GM23338 (cell line): ENCODE results near the gene QKI. TPM values are rescaled to one million over a fixed set of nuclear protein-coding genes. Genes with fewer than 3 reads are reported as not detected.
A peak's percentile ranks its signal among the peaks of the same experiment; 100 is the strongest.

Experiments used
- ATAC-seq: fragments of 200-7000 bp; cut with Tn5 transposase; 3 replicates; pipeline ENCODE4 v1.9.1; 2020
- DNase-seq: peaks from one replicate; pipeline ENCODE4 v3.0.0-alpha.2; 2015; ENCODE audit warnings: low spot score
- H2AFZ ChIP-seq: fragments of 200-600 bp; sonication (generic); 2 replicates; pipeline ENCODE4 v1.8.0; 2016; ENCODE audit warnings: antibody characterized with exemption, mild to moderate bottlenecking, moderate library complexity
- H3F3A ChIP-seq: fragments of 200-600 bp; sonication (generic); replicated peaks from 2 replicates; pipeline ENCODE4 v1.8.0; 2017; ENCODE audit warnings: antibody characterized with exemption, mixed run types, low read depth
- H3K27ac ChIP-seq: fragments of 200-600 bp; sonication (generic); 2 replicates; pipeline ENCODE4 v1.6.1; 2016; ENCODE audit warnings: low read depth
- H3K27me3 ChIP-seq: fragments of 200-600 bp; sonication (generic); 2 replicates; pipeline ENCODE4 v1.8.0; 2016; ENCODE audit warnings: mild to moderate bottlenecking, mixed run types, moderate library complexity; ENCODE audit not compliant: insufficient read depth
- H3K36me3 ChIP-seq: fragments of 200-600 bp; sonication (generic); 2 replicates; pipeline ENCODE4 v1.8.0; 2016; ENCODE audit warnings: mild to moderate bottlenecking; ENCODE audit not compliant: insufficient read depth
- H3K4me1 ChIP-seq: fragments of 200-600 bp; sonication (generic); 2 replicates; pipeline ENCODE4 v1.8.0; 2016; ENCODE audit warnings: mild to moderate bottlenecking, moderate library complexity; ENCODE audit not compliant: insufficient read depth
- H3K4me2 ChIP-seq: fragments of 200-600 bp; sonication (generic); 2 replicates; pipeline ENCODE4 v1.7.1; 2017; ENCODE audit warnings: mixed run types
- H3K4me3 ChIP-seq: fragments of 200-600 bp; sonication (generic); 2 replicates; pipeline ENCODE4 v1.6.1; 2016; ENCODE audit warnings: mixed run types
- H3K79me2 ChIP-seq: fragments of 200-600 bp; sonication (generic); replicated peaks from 2 replicates; pipeline ENCODE4 v1.8.0; 2017; ENCODE audit warnings: mild to moderate bottlenecking; ENCODE audit not compliant: insufficient read depth
- H3K9me2 ChIP-seq: fragments of 200-600 bp; sonication (generic); 2 replicates; pipeline ENCODE4 v1.8.0; 2017; ENCODE audit not compliant: insufficient read depth
- H4K20me1 ChIP-seq: fragments of 200-600 bp; sonication (generic); replicated peaks from 2 replicates; pipeline ENCODE4 v1.8.0; 2017; ENCODE audit warnings: mild to moderate bottlenecking; ENCODE audit not compliant: insufficient read depth
- H3K27ac Mint-ChIP-seq: 2 replicates; pipeline ENCODE4 v1.8.0; 2020; ENCODE audit warnings: inconsistent platforms, mild to moderate bottlenecking, moderate library complexity, mixed read lengths
- H3K27me3 Mint-ChIP-seq: 3 replicates; pipeline ENCODE4 v1.8.0; 2022; ENCODE audit warnings: low read depth, mild to moderate bottlenecking, moderate library complexity, mixed read lengths, inconsistent platforms; ENCODE audit not compliant: insufficient read depth, poor library complexity
- H3K36me3 Mint-ChIP-seq: 3 replicates; pipeline ENCODE4 v1.8.0; 2021; ENCODE audit warnings: low read depth, mild to moderate bottlenecking, inconsistent platforms, moderate library complexity, mixed read lengths
- H3K4me1 Mint-ChIP-seq: 3 replicates; pipeline ENCODE4 v1.8.0; 2020; ENCODE audit warnings: mild to moderate bottlenecking, inconsistent platforms, mixed read lengths
- H3K4me3 Mint-ChIP-seq: 3 replicates; pipeline ENCODE4 v1.8.0; 2021; ENCODE audit warnings: moderate library complexity, mild to moderate bottlenecking, inconsistent platforms, mixed read lengths
- H3K9me3 Mint-ChIP-seq: 3 replicates; pipeline ENCODE4 v1.8.0; 2020; ENCODE audit warnings: moderate library complexity, mild to moderate bottlenecking, inconsistent platforms, mixed read lengths
- CREB1 ChIP-seq: fragments of 250-450 bp; sonication (Bioruptor Pico); IDR thresholded peaks from 2 replicates; pipeline ENCODE4 v1.5.0; 2020; ENCODE audit warnings: low read depth, mild to moderate bottlenecking, moderate library complexity
- EZH2 ChIP-seq: fragments of 200-600 bp; sonication (generic); IDR thresholded peaks from one replicate; pipeline ENCODE4 v1.8.0; 2017; ENCODE audit warnings: antibody characterized with exemption, mild to moderate bottlenecking, low read depth; ENCODE audit not compliant: unreplicated experiment
- EZH2phosphoT487 ChIP-seq: fragments of 200-600 bp; sonication (generic); IDR thresholded peaks from one replicate; pipeline ENCODE4 v1.8.1; 2018; ENCODE audit warnings: antibody characterized with exemption; ENCODE audit not compliant: unreplicated experiment
- JUNB ChIP-seq: IDR thresholded peaks from one replicate; pipeline ENCODE4 v1.6.1; 2016; ENCODE audit warnings: antibody characterized with exemption; ENCODE audit not compliant: unreplicated experiment
- NANOG ChIP-seq: IDR thresholded peaks from 2 replicates; pipeline ENCODE4 v1.6.1; 2016; ENCODE audit warnings: antibody characterized with exemption, borderline replicate concordance
- POLR2AphosphoS5 ChIP-seq: IDR thresholded peaks from 2 replicates; pipeline ENCODE4 v1.6.1; 2016; ENCODE audit warnings: antibody characterized with exemption, low read depth
- STAT1 ChIP-seq: IDR thresholded peaks from one replicate; pipeline ENCODE4 v1.6.1; 2016; ENCODE audit warnings: antibody characterized with exemption; ENCODE audit not compliant: unreplicated experiment
- ZNF114 ChIP-seq: fragments of 250-450 bp; sonication (Bioruptor Pico); IDR thresholded peaks from 2 replicates; pipeline ENCODE4 v1.5.0; 2020; ENCODE audit warnings: mild to moderate bottlenecking, moderate library complexity
- ZNF331 ChIP-seq: fragments of 250-450 bp; sonication (Bioruptor Pico); IDR thresholded peaks from 2 replicates; pipeline ENCODE4 v1.5.0; 2020; ENCODE audit warnings: low read depth, mild to moderate bottlenecking, moderate library complexity
- polyA plus RNA-seq: library from polyadenylated mRNA; unstranded; fragments of >200 nt; fragmentation: Nextera tagmentation; extraction: Ambion mirVana; gene quantifications from 2 replicates; pipeline ENCODE4 v1.2.1, GENCODE V29; 2016
- total RNA-seq: library from RNA; depleted of rRNA; stranded (reverse); fragments of >200 nt; shearing (Covaris generic); gene quantifications from 2 replicates; pipeline ENCODE4 v1.2.3, GENCODE V29; 2014
- TF ChIP-seq, protein P1 (sequence below), 2 experiments: fragments of 200-600 bp in 1 of 2; sonication (generic) in 1 of 2; conservative IDR thresholded peaks; 2 replicates each; pipeline versions ENCODE4 v1.5.1 to v1.6.1; 2016 to 2017; ENCODE audit warnings: antibody characterized with exemption in 2 of 2, low read depth in 2 of 2, mild to moderate bottlenecking in 2 of 2, moderate library complexity in 1 of 2
- TF ChIP-seq, protein P2 (sequence below): fragments of 250-450 bp; sonication (Bioruptor Pico); IDR thresholded peaks from 2 replicates; pipeline ENCODE4 v1.5.0; 2020; ENCODE audit warnings: mild to moderate bottlenecking, moderate library complexity
- TF ChIP-seq, protein P3 (sequence below): IDR thresholded peaks from 2 replicates; pipeline ENCODE4 v1.6.1; 2016; ENCODE audit warnings: antibody characterized with exemption
- TF ChIP-seq, protein P4 (sequence below): IDR thresholded peaks from one replicate; pipeline ENCODE4 v1.6.1; 2018; ENCODE audit warnings: antibody characterized with exemption; ENCODE audit not compliant: unreplicated experiment

The QKI gene
- total and polyA plus RNA-seq, 2 experiments from 2014 or later, result 60.8 to 159 TPM

DNA sequence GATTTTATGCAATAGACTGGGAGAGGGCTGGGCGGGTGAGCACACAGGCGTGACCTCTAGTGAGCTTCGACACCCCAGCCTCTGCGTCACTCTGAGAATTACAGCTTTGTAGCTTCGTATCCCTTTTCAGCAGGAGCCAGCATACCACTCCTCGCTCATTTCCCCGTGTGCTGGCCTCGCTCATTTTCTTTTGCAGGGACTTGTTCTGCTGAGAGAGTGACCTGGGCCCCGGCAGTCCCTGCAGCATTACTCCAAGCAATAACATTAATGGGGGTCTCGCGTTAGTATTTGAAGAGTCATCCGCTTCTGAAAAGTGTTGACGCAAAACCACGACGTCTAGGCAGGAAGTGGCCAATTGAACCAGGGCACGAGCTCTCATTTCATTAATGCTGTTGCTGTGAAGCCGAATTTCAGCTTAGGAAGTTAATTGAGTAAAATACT lies 193.7 kb downstream of the QKI start:
- H3F3A ChIP-seq, result no peaks in the 10 kb centered on the region
- peaks cover 5% of the 10 kb centered on the region; the same call in 1 of the 2 replicates for H3K9me2 ChIP-seq
- H3K4me1 Mint-ChIP-seq, result peaks cover 14% of the 10 kb centered on the region
- no peak overlapping the region for H3K27ac Mint-ChIP-seq
- H3K4me3 ChIP-seq, result no peak overlapping the region
- H3K9me3 Mint-ChIP-seq, result no peaks in the 10 kb centered on the region
- DNase-seq, result no peak
- no peak overlapping the region for H3K4me3 Mint-ChIP-seq
- no peak overlapping the region for H3K27ac ChIP-seq
- H3K27me3 Mint-ChIP-seq, result peaks cover 1% of the 10 kb centered on the region
- H3K36me3 ChIP-seq, result no peaks in the 10 kb centered on the region
- H3K79me2 ChIP-seq, result no peaks in the 10 kb centered on the region
- H3K27me3 ChIP-seq, result no peaks in the 10 kb centered on the region
- H3K4me1 ChIP-seq, result no peaks in the 10 kb centered on the region
- TF ChIP-seq ZNF114 (no peak), STAT1 (no peak), NANOG (no peak), ZNF331 (no peak), EZH2phosphoT487 (no peak), EZH2 (no peak), JUNB (no peak), POLR2AphosphoS5 (no peak), CREB1 (no peak)
- TF ChIP-seq, protein P1, sequence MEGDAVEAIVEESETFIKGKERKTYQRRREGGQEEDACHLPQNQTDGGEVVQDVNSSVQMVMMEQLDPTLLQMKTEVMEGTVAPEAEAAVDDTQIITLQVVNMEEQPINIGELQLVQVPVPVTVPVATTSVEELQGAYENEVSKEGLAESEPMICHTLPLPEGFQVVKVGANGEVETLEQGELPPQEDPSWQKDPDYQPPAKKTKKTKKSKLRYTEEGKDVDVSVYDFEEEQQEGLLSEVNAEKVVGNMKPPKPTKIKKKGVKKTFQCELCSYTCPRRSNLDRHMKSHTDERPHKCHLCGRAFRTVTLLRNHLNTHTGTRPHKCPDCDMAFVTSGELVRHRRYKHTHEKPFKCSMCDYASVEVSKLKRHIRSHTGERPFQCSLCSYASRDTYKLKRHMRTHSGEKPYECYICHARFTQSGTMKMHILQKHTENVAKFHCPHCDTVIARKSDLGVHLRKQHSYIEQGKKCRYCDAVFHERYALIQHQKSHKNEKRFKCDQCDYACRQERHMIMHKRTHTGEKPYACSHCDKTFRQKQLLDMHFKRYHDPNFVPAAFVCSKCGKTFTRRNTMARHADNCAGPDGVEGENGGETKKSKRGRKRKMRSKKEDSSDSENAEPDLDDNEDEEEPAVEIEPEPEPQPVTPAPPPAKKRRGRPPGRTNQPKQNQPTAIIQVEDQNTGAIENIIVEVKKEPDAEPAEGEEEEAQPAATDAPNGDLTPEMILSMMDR (conservative IDR thresholded peaks at IDR 0.05; ENCODE audit: low read depth in 2 of 2), result no peak
- TF ChIP-seq, protein P2, sequence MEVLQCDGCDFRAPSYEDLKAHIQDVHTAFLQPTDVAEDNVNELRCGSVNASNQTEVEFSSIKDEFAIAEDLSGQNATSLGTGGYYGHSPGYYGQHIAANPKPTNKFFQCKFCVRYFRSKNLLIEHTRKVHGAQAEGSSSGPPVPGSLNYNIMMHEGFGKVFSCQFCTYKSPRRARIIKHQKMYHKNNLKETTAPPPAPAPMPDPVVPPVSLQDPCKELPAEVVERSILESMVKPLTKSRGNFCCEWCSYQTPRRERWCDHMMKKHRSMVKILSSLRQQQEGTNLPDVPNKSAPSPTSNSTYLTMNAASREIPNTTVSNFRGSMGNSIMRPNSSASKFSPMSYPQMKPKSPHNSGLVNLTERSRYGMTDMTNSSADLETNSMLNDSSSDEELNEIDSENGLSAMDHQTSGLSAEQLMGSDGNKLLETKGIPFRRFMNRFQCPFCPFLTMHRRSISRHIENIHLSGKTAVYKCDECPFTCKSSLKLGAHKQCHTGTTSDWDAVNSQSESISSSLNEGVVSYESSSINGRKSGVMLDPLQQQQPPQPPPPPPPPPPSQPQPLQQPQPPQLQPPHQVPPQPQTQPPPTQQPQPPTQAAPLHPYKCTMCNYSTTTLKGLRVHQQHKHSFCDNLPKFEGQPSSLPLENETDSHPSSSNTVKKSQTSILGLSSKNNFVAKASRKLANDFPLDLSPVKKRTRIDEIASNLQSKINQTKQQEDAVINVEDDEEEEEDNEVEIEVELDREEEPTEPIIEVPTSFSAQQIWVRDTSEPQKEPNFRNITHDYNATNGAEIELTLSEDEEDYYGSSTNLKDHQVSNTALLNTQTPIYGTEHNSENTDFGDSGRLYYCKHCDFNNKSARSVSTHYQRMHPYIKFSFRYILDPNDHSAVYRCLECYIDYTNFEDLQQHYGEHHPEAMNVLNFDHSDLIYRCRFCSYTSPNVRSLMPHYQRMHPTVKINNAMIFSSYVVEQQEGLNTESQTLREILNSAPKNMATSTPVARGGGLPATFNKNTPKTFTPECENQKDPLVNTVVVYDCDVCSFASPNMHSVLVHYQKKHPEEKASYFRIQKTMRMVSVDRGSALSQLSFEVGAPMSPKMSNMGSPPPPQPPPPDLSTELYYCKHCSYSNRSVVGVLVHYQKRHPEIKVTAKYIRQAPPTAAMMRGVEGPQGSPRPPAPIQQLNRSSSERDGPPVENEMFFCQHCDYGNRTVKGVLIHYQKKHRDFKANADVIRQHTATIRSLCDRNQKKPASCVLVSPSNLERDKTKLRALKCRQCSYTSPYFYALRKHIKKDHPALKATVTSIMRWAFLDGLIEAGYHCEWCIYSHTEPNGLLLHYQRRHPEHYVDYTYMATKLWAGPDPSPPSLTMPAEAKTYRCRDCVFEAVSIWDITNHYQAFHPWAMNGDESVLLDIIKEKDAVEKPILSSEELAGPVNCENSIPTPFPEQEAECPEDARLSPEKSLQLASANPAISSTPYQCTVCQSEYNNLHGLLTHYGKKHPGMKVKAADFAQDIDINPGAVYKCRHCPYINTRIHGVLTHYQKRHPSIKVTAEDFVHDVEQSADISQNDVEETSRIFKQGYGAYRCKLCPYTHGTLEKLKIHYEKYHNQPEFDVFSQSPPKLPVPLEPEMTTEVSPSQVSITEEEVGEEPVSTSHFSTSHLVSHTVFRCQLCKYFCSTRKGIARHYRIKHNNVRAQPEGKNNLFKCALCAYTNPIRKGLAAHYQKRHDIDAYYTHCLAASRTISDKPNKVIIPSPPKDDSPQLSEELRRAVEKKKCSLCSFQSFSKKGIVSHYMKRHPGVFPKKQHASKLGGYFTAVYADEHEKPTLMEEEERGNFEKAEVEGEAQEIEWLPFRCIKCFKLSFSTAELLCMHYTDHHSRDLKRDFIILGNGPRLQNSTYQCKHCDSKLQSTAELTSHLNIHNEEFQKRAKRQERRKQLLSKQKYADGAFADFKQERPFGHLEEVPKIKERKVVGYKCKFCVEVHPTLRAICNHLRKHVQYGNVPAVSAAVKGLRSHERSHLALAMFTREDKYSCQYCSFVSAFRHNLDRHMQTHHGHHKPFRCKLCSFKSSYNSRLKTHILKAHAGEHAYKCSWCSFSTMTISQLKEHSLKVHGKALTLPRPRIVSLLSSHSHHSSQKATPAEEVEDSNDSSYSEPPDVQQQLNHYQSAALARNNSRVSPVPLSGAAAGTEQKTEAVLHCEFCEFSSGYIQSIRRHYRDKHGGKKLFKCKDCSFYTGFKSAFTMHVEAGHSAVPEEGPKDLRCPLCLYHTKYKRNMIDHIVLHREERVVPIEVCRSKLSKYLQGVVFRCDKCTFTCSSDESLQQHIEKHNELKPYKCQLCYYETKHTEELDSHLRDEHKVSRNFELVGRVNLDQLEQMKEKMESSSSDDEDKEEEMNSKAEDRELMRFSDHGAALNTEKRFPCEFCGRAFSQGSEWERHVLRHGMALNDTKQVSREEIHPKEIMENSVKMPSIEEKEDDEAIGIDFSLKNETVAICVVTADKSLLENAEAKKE (CRISPR knock-in tag), result no peak
- TF ChIP-seq, protein P3, sequence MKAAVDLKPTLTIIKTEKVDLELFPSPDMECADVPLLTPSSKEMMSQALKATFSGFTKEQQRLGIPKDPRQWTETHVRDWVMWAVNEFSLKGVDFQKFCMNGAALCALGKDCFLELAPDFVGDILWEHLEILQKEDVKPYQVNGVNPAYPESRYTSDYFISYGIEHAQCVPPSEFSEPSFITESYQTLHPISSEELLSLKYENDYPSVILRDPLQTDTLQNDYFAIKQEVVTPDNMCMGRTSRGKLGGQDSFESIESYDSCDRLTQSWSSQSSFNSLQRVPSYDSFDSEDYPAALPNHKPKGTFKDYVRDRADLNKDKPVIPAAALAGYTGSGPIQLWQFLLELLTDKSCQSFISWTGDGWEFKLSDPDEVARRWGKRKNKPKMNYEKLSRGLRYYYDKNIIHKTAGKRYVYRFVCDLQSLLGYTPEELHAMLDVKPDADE, result no peak
- TF ChIP-seq, protein P4, sequence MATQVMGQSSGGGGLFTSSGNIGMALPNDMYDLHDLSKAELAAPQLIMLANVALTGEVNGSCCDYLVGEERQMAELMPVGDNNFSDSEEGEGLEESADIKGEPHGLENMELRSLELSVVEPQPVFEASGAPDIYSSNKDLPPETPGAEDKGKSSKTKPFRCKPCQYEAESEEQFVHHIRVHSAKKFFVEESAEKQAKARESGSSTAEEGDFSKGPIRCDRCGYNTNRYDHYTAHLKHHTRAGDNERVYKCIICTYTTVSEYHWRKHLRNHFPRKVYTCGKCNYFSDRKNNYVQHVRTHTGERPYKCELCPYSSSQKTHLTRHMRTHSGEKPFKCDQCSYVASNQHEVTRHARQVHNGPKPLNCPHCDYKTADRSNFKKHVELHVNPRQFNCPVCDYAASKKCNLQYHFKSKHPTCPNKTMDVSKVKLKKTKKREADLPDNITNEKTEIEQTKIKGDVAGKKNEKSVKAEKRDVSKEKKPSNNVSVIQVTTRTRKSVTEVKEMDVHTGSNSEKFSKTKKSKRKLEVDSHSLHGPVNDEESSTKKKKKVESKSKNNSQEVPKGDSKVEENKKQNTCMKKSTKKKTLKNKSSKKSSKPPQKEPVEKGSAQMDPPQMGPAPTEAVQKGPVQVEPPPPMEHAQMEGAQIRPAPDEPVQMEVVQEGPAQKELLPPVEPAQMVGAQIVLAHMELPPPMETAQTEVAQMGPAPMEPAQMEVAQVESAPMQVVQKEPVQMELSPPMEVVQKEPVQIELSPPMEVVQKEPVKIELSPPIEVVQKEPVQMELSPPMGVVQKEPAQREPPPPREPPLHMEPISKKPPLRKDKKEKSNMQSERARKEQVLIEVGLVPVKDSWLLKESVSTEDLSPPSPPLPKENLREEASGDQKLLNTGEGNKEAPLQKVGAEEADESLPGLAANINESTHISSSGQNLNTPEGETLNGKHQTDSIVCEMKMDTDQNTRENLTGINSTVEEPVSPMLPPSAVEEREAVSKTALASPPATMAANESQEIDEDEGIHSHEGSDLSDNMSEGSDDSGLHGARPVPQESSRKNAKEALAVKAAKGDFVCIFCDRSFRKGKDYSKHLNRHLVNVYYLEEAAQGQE, result no peak
- H4K20me1 ChIP-seq, result no peaks in the 10 kb centered on the region
- H3K36me3 Mint-ChIP-seq, result no peaks in the 10 kb centered on the region
- ATAC-seq, result no peak
- peak overlapping the region; percentile 72; the same call in 1 of the 2 replicates for H2AFZ ChIP-seq
- no peak overlapping the region for H3K4me2 ChIP-seq
